Gastrocnemius medialis (tissue), 4 donors: ENCODE results near the gene FBXW11. TPM values are rescaled to one million over a fixed set of nuclear protein-coding genes. Genes with fewer than 3 reads are reported as not detected.

Experiments used
- ATAC-seq, 2 donors: fragments of 150-250 bp; one replicate each; pipeline ENCODE4 v1.9.1; 2016
- DNase-seq, 2 donors: peaks; one replicate each; pipeline ENCODE4 v3.0.0-alpha.2; 2019
- H3K27ac ChIP-seq, 4 donors: fragments of 200-600 bp; sonication (generic); 1 replicate in 1 of 4; 2 replicates in 3 of 4; pipeline ENCODE4 v1.5.1; 2016 to 2018; ENCODE audit warnings: mild to moderate bottlenecking in 2 of 4, moderate library complexity in 1 of 4
- H3K27me3 ChIP-seq, 3 donors: fragments of 200-600 bp; sonication (generic) in 2 of 3; 1 replicate in 1 of 3; 2 replicates in 2 of 3; pipeline versions ENCODE4 v1.5.1 to v1.6.0; 2016 to 2019; ENCODE audit warnings: mild to moderate bottlenecking in 1 of 3, moderate library complexity in 1 of 3
- H3K36me3 ChIP-seq, 2 donors: fragments of 200-600 bp; sonication (generic) in 1 of 2; one replicate each; pipeline ENCODE4 v1.5.1; 2017 to 2018
- H3K4me1 ChIP-seq, 2 donors: fragments of 200-600 bp; sonication (generic) in 1 of 2; one replicate each; pipeline ENCODE4 v1.5.1; 2016 to 2017; ENCODE audit warnings: mild to moderate bottlenecking in 2 of 2
- H3K4me3 ChIP-seq, 4 donors: fragments of 200-600 bp; sonication (generic) in 3 of 4; 1 replicate in 1 of 4; 2 replicates in 3 of 4; pipeline ENCODE4 v1.5.1; 2016 to 2019; ENCODE audit warnings: mild to moderate bottlenecking in 2 of 4
- H3K9me3 ChIP-seq, 3 donors: fragments of 200-600 bp; sonication (generic) in 2 of 3; 1 replicate in 1 of 3; 2 replicates in 2 of 3; pipeline ENCODE4 v1.5.1; 2016 to 2019
- CTCF ChIP-seq, 5 experiments: fragments of 450-650 bp in 3 of 5; fragments of 200-600 bp in 2 of 5; sonication (generic) in 2 of 5; IDR thresholded peaks in 4 of 5; conservative IDR thresholded peaks in 1 of 5; 1 replicate in 4 of 5; 2 replicates in 1 of 5; pipeline ENCODE4 v1.5.1; 2016 to 2019; ENCODE audit warnings: antibody characterized with exemption in 5 of 5, mild to moderate bottlenecking in 3 of 5, moderate library complexity in 3 of 5
- POLR2A ChIP-seq, 2 donors: fragments of 450-650 bp; IDR thresholded peaks; one replicate each; pipeline ENCODE4 v1.6.1; 2017; ENCODE audit warnings: antibody characterized with exemption in 2 of 2, mild to moderate bottlenecking in 2 of 2, moderate library complexity in 2 of 2
- in situ Hi-C, 4 donors: fragments of 200-750 bp; cut with MboI; loops; one replicate each; pipeline versions ENCODE4 v1.15.0 to v1.8.0; 2017; ENCODE audit warnings: low sequenced_read_pairs in 4 of 4
- intact Hi-C: fragments of 100-400 bp; cut with DNase I; formaldehyde crosslinking; loops from one replicate; pipeline ENCODE4 v1.15.1; 2023; ENCODE audit warnings: low total_unique reads
- total RNA-seq, 4 donors: library from RNA; depleted of rRNA; stranded (reverse); fragments of >200 nt; gene quantifications; one replicate each; pipeline versions ENCODE4 v1.1.0 to v1.2.3, GENCODE V29; 2016

FBXW11 gene
- total RNA-seq, 4 donors from 2014 or later, result 68.5 to 80.8 (median 72.2) TPM

DNA sequence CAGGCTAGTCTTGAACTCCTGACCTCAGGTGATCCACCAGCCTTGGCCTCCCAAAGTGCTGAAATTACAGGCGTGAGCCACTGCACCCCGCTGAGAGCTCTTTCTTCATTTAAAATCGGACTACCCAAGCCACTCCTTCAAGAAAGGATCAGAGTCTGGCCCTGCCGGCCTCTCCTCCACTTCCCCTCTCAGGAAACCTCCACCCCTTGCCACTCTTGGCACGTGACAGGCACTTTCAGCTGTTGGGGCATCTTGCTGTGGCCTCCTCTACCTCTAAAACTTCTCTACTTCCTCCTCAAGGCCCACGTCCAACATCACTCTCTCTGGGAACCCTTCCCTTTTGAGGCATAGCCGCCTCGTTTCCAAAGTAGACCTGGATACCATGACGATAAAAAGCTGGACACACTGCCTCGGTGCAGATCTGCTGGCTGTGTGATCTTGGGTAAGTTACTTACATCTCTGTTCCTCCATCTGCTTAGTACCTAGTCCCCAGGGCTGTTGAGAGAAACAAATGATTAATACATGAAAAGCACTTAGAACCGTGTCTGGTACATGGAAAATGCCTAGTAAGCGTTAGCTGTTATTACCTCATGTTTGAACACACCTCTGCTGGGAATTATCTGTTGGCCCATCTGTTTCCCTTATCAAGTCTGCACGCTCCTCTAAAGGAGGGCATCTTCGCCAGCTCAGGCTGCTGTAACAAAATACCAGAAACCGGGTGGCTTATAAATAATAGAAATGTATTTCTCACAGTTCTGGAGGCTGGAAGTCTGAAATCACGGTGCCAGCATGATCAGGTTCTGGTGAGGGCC is 165.5 kb downstream of the FBXW11 start:
- ATAC-seq, result no peak
- TF ChIP-seq CTCF (IDR thresholded peaks at IDR 0.05 in 4 of 5, conservative IDR thresholded peaks at IDR 0.05 in 1 of 5), result no peak
- TF ChIP-seq POLR2A (IDR thresholded peaks at IDR 0.05), result no peak
- no peaks in the 10 kb centered on the region for H3K36me3 ChIP-seq
- H3K27me3 ChIP-seq, result no peaks in the 10 kb centered on the region
- no peak overlapping the region for H3K27ac ChIP-seq
- no peak overlapping the region for H3K4me3 ChIP-seq
- H3K9me3 ChIP-seq, result no peaks in the 10 kb centered on the region
- no peak for DNase-seq
- in situ Hi-C loops (no loop called here), intact Hi-C loops (no loop called here)
- H3K4me1 ChIP-seq, result no peaks in the 10 kb centered on the region

GRCh38 chr5:171840066-171840465 is 166.4 kb downstream of the FBXW11 start:
- Histone ChIP-seq H3K4me1 (no peaks in the 10 kb centered on the region), H3K9me3 (no peaks in the 10 kb centered on the region), H3K36me3 (no peaks in the 10 kb centered on the region), H3K27me3 (no peaks in the 10 kb centered on the region), H3K4me3 (no peak overlapping the region), H3K27ac (no peak overlapping the region)
- intact Hi-C loops (no loop called here), in situ Hi-C loops (no loop called here)
- no peak for ATAC-seq
- TF ChIP-seq CTCF (IDR thresholded peaks at IDR 0.05 in 4 of 5, conservative IDR thresholded peaks at IDR 0.05 in 1 of 5), result no peak
- no peak for TF ChIP-seq POLR2A (IDR thresholded peaks at IDR 0.05)
- DNase-seq, result no peak

- ATAC-seq (no peak), DNase-seq (no peak)
- no peak overlapping the region for H3K4me3 ChIP-seq
- intact Hi-C loops, result no loop called here
- no peak overlapping the region for H3K27ac ChIP-seq
- TF ChIP-seq POLR2A (IDR thresholded peaks at IDR 0.05) (no peak), CTCF (IDR thresholded peaks at IDR 0.05 in 4 of 5, conservative IDR thresholded peaks at IDR 0.05 in 1 of 5) (no peak)
- in situ Hi-C loops, result no loop called here
- no peaks in the 10 kb centered on the region for H3K27me3 ChIP-seq
- H3K36me3 ChIP-seq, result no peaks in the 10 kb centered on the region
- H3K4me1 ChIP-seq, result no peaks in the 10 kb centered on the region
- no peaks in the 10 kb centered on the region for H3K9me3 ChIP-seq
These were observed 167.3 kb downstream of the FBXW11 start for GRCh38 chr5:171839112-171839511.

DNA sequence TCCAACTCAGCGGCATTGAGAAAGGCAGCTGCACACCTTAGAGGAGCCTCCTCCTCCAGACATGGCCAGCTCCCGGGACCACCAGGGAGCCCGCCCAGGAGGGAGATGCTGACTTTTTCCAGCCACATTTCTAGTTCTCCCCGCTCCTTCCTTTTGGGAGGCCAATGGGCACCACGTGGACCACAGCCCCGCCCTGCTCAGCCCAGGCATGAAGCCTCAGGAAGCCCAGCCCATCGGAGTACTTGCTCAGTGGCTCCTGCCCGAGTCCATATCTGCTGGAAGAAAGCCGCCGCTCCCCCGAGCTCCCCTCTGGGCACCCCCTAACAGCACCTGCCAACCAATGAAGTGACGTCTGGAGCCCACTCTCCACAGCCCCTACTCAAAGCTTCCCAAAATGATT is 168.4 kb downstream of the FBXW11 start:
- Histone ChIP-seq H3K36me3 (no peaks in the 10 kb centered on the region), H3K27me3 (no peaks in the 10 kb centered on the region), H3K4me1 (no peaks in the 10 kb centered on the region), H3K27ac (no peak overlapping the region), H3K9me3 (no peaks in the 10 kb centered on the region), H3K4me3 (no peak overlapping the region)
- intact Hi-C loops, result no loop called here
- in situ Hi-C loops, result no loop called here
- TF ChIP-seq CTCF (IDR thresholded peaks at IDR 0.05 in 4 of 5, conservative IDR thresholded peaks at IDR 0.05 in 1 of 5), result no peak
- no peak for TF ChIP-seq POLR2A (IDR thresholded peaks at IDR 0.05)
- DNase-seq, result no peak
- no peak for ATAC-seq

DNA sequence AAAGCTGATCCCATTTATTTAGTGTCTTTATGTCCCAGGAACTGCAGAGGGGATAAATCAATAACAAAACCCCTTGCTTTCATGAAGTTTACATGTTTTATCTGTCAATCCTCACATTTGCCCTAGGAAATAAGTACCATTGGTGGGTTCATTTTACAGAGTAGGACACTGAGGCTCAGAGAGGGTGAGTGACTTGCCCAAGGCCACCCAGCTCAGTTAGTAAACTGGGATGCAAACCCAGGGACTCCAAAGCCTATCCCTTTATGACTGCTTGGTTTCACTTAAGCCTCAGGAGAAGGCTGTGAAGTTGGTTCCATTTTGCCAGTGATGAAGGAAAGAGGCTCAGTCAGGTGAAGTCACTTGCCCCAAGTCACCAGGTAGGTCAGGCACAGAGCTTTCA is 168.9 kb downstream of the FBXW11 start:
- no peak overlapping the region for H3K4me3 ChIP-seq
- DNase-seq (no peak), ATAC-seq (no peak)
- H3K27ac ChIP-seq, result no peak overlapping the region
- H3K4me1 ChIP-seq, result no peaks in the 10 kb centered on the region
- intact Hi-C loops, result no loop called here
- TF ChIP-seq CTCF (IDR thresholded peaks at IDR 0.05 in 4 of 5, conservative IDR thresholded peaks at IDR 0.05 in 1 of 5) (no peak), POLR2A (IDR thresholded peaks at IDR 0.05) (no peak)
- no peaks in the 10 kb centered on the region for H3K9me3 ChIP-seq
- in situ Hi-C loops, result no loop called here
- H3K36me3 ChIP-seq, result no peaks in the 10 kb centered on the region
- no peaks in the 10 kb centered on the region for H3K27me3 ChIP-seq
